GM23248 (cell line): ENCODE results near the gene FLT3.

Source experiments
- EZH2 ChIP-seq: fragments of 200-600 bp; sonication (generic); IDR thresholded peaks from 2 replicates; pipeline ENCODE4 v1.6.1; 2018; ENCODE audit warnings: antibody characterized with exemption, mild to moderate bottlenecking; ENCODE audit not compliant: insufficient read depth, poor library complexity, severe bottlenecking
- EZH2phosphoT487 ChIP-seq: fragments of 200-600 bp; sonication (generic); IDR thresholded peaks from 2 replicates; pipeline ENCODE4 v1.6.1; 2018; ENCODE audit warnings: antibody characterized with exemption, moderate library complexity, mild to moderate bottlenecking, low read depth; ENCODE audit not compliant: insufficient read depth

- peak; percentile 95 for TF ChIP-seq EZH2
- TF ChIP-seq EZH2phosphoT487 = 0 out of 2 replicates have a peak, but pooled peaks have one; percentile 63
Observed at GRCh38 chr13:27977476-27978300, 122.7 kb downstream of the FLT3 start.
